Muscle layer of colon (tissue), 2 donors: ENCODE data around the gene SEZ6.

Experiments
- H3K27ac ChIP-seq: one replicate; pipeline ENCODE4 v1.7.0; 2013; ENCODE audit warnings: low read depth, mild to moderate bottlenecking, low read length, moderate library complexity
- H3K27me3 ChIP-seq, 2 donors: one replicate each; pipeline ENCODE4 v1.7.0; 2013; ENCODE audit warnings: low read length in 2 of 2, mild to moderate bottlenecking in 2 of 2; ENCODE audit not compliant: insufficient read depth in 2 of 2, control insufficient read depth in 1 of 2
- H3K36me3 ChIP-seq: one replicate; pipeline ENCODE4 v1.7.0; 2013; ENCODE audit warnings: mild to moderate bottlenecking, low read length; ENCODE audit not compliant: insufficient read depth
- H3K4me1 ChIP-seq: one replicate; pipeline ENCODE4 v1.7.0; 2013; ENCODE audit warnings: mild to moderate bottlenecking, low read length; ENCODE audit not compliant: insufficient read depth
- H3K4me3 ChIP-seq, 2 donors: one replicate each; pipeline ENCODE4 v1.7.0; 2013; ENCODE audit warnings: low read length in 2 of 2, low read depth in 1 of 2, mild to moderate bottlenecking in 1 of 2, moderate library complexity in 1 of 2
- H3K9ac ChIP-seq: one replicate; pipeline ENCODE4 v1.7.0; 2013; ENCODE audit warnings: low read length
- H3K9me3 ChIP-seq: one replicate; pipeline ENCODE4 v1.7.0; 2013; ENCODE audit warnings: mild to moderate bottlenecking, low read length
- donor health status: abdominal sarcoma.
- donor health status: Adenocarcinoma of cecum.

SEZ6 gene

GRCh38 chr17:28996554-28997096, 9.2 kb downstream of the SEZ6 start:
- Histone ChIP-seq H3K27me3 (no peaks in the 10 kb centered on the region), H3K27ac (no peak overlapping the region), H3K9me3 (no peaks in the 10 kb centered on the region), H3K9ac (no peak overlapping the region), H3K4me3 (no peak overlapping the region), H3K36me3 (no peaks in the 10 kb centered on the region), H3K4me1 (no peaks in the 10 kb centered on the region)

GRCh38 chr17:28993645-28994426, 12.0 kb downstream of the SEZ6 start:
- Histone ChIP-seq H3K9me3 (no peaks in the 10 kb centered on the region), H3K27ac (no peak overlapping the region), H3K27me3 (no peaks in the 10 kb centered on the region), H3K4me3 (no peak overlapping the region), H3K4me1 (no peaks in the 10 kb centered on the region), H3K36me3 (no peaks in the 10 kb centered on the region), H3K9ac (no peak overlapping the region)

- Histone ChIP-seq H3K36me3 (no peaks in the 10 kb centered on the region), H3K27me3 (no peaks in the 10 kb centered on the region), H3K9ac (no peak overlapping the region), H3K9me3 (no peaks in the 10 kb centered on the region), H3K27ac (no peak overlapping the region), H3K4me3 (no peak overlapping the region), H3K4me1 (no peaks in the 10 kb centered on the region)
Measured at GRCh38 chr17:28992625-28993600, 12.9 kb downstream of the SEZ6 start.

- H3K4me3 ChIP-seq: no peak overlapping the region
- H3K27me3 ChIP-seq: no peaks in the 10 kb centered on the region
- H3K9ac ChIP-seq: no peak overlapping the region
- no peaks in the 10 kb centered on the region for H3K9me3 ChIP-seq
- H3K4me1 ChIP-seq: no peaks in the 10 kb centered on the region
- no peaks in the 10 kb centered on the region for H3K36me3 ChIP-seq
- H3K27ac ChIP-seq: no peak overlapping the region
Measured at GRCh38 chr17:28992185-28992584, 13.6 kb downstream of the SEZ6 start.

GRCh38 chr17:28991779-28992178, 14.1 kb downstream of the SEZ6 start:
- no peak overlapping the region for H3K27ac ChIP-seq

GRCh38 chr17:28989028-28989427, 16.8 kb downstream of the SEZ6 start:
- H3K4me1 ChIP-seq: no peaks in the 10 kb centered on the region
- H3K27ac ChIP-seq: no peak overlapping the region
- H3K9ac ChIP-seq: no peak overlapping the region
- no peaks in the 10 kb centered on the region for H3K36me3 ChIP-seq
- no peak overlapping the region for H3K4me3 ChIP-seq
- peaks cover 0 to 16% of the 10 kb centered on the region in 2 donors for H3K27me3 ChIP-seq
- H3K9me3 ChIP-seq: no peaks in the 10 kb centered on the region

More at GRCh38 chr17:28991779-28992178, 14.1 kb downstream of the SEZ6 start:
- Histone ChIP-seq H3K4me1 (no peaks in the 10 kb centered on the region), H3K9me3 (no peaks in the 10 kb centered on the region), H3K9ac (no peak overlapping the region), H3K27me3 (peaks cover 0 to 1% of the 10 kb centered on the region in 2 donors), H3K36me3 (no peaks in the 10 kb centered on the region), H3K4me3 (no peak overlapping the region)

GRCh38 chr17:28988475-28988874, 17.4 kb downstream of the SEZ6 start:
- Histone ChIP-seq H3K27me3 (peaks cover 0 to 16% of the 10 kb centered on the region in 2 donors), H3K4me1 (no peaks in the 10 kb centered on the region), H3K4me3 (no peak overlapping the region), H3K9me3 (no peaks in the 10 kb centered on the region), H3K36me3 (no peaks in the 10 kb centered on the region), H3K9ac (no peak overlapping the region), H3K27ac (no peak overlapping the region)

- Histone ChIP-seq H3K4me3 (no peak overlapping the region), H3K36me3 (no peaks in the 10 kb centered on the region), H3K9ac (no peak overlapping the region), H3K9me3 (no peaks in the 10 kb centered on the region), H3K4me1 (no peaks in the 10 kb centered on the region), H3K27me3 (peaks cover 0 to 16% of the 10 kb centered on the region in 2 donors), H3K27ac (no peak overlapping the region)
Measured at GRCh38 chr17:28986714-28987655, 18.8 kb downstream of the SEZ6 start.

- no peak overlapping the region for H3K27ac ChIP-seq
- no peaks in the 10 kb centered on the region for H3K4me1 ChIP-seq
- H3K9ac ChIP-seq: no peak overlapping the region
Measured at GRCh38 chr17:28985950-28986713, 19.7 kb downstream of the SEZ6 start.

More at GRCh38 chr17:28985950-28986713, 19.7 kb downstream of the SEZ6 start:
- Histone ChIP-seq H3K9me3 (no peaks in the 10 kb centered on the region), H3K36me3 (no peaks in the 10 kb centered on the region), H3K27me3 (peaks cover 0 to 16% of the 10 kb centered on the region in 2 donors), H3K4me3 (no peak overlapping the region)
